HepG2 (cell line): Measurements from ENCODE around the gene C21orf58. TPM values are rescaled to one million over a fixed set of nuclear protein-coding genes. Genes with fewer than 3 reads are reported as not detected.

ENCODE experiments used
- ATAC-seq: fragments of 200-7000 bp; cut with Tn5 transposase; 3 replicates; pipeline ENCODE4 v1.9.1; 2020; ENCODE audit warnings: mild to moderate bottlenecking, moderate library complexity
- Bru-seq: library from RNA; stranded (reverse); fragments of 400-500 nt; gene quantifications from one replicate; lab custom pipeline; 2021; lab: Mats Ljungman, UMichigan
- BruChase-seq, 2 experiments: library from RNA; stranded (reverse); fragments of 400-500 nt; gene quantifications; one replicate each; lab custom pipeline; 2021; lab: Mats Ljungman, UMichigan
- BruUV-seq: library from RNA; stranded (reverse); fragments of 400-500 nt; replicated peaks from 2 replicates; lab custom pipeline; 2021; lab: Mats Ljungman, UMichigan
- CTCF ChIA-PET: fragments of 300-600 bp; formaldehyde crosslinking; extraction: SDS; loops from one replicate; lab custom pipeline; 2021; ENCODE audit warnings: low total read pairs, inconsistent platforms, low intra/inter-chr PET ratio; lab: Yijun Ruan, JAX
- POLR2A ChIA-PET: fragments of 350-600 bp; sonication (Branson Sonifier 250); formaldehyde crosslinking; loops from one replicate; lab custom pipeline; 2020; ENCODE audit warnings: antibody characterized with exemption, inconsistent platforms; lab: Yijun Ruan, JAX
- DNase-seq: peaks from one replicate; pipeline ENCODE4 v3.0.0-alpha.2; 2015; ENCODE audit warnings: low spot score
- FAIRE-seq: peaks from 3 replicates; lab custom pipeline; 2011; peaks lifted over from hg19 to GRCh38; lab: Jason Lieb, UNC
- H2AFZ ChIP-seq: one replicate; pipeline ENCODE4 v1.6.1; 2011; ENCODE audit warnings: low read length, inconsistent platforms
- H3K27ac ChIP-seq: fragments of 300-600 bp; 3 replicates; pipeline ENCODE4 v1.8.0; 2011; ENCODE audit warnings: mixed run types, mild to moderate bottlenecking, mixed read lengths, low read length, inconsistent platforms; ENCODE audit not compliant: insufficient read depth; ENCODE audit errors: extremely low read length
- H3K27me3 ChIP-seq, 2 experiments: fragments of 200-600 bp in 1 of 2; 2 replicates in 1 of 2; 3 replicates in 1 of 2; pipeline versions ENCODE4 v1.6.0 to v1.8.0; 2011; ENCODE audit warnings: low read length in 2 of 2, mild to moderate bottlenecking in 2 of 2, moderate library complexity in 2 of 2, inconsistent platforms in 1 of 2; ENCODE audit not compliant: insufficient read depth in 2 of 2, control insufficient read depth in 1 of 2
- H3K36me3 ChIP-seq, 2 experiments: fragments of 200-600 bp in 1 of 2; replicated peaks in 1 of 2; 2 replicates in 1 of 2; 3 replicates in 1 of 2; pipeline versions ENCODE4 v1.5.1 to v1.8.0; 2011; ENCODE audit warnings: low read length in 2 of 2, inconsistent platforms in 1 of 2; ENCODE audit not compliant: insufficient read depth in 2 of 2, control insufficient read depth in 1 of 2
- H3K4me1 ChIP-seq: 2 replicates; pipeline ENCODE4 v1.5.1; 2012; ENCODE audit warnings: low read length, inconsistent platforms; ENCODE audit not compliant: insufficient read depth
- H3K4me2 ChIP-seq: 2 replicates; pipeline ENCODE4 v1.6.0; 2011; ENCODE audit warnings: low read depth, low read length, inconsistent platforms
- H3K4me3 ChIP-seq, 3 experiments: fragments of 200-600 bp in 1 of 3; sonication (generic), shearing (Covaris generic) in 1 of 3; replicated peaks in 1 of 3; 2 replicates each; pipeline ENCODE4 v1.5.1; 2011 to 2016; ENCODE audit warnings: low read length in 3 of 3, inconsistent platforms in 2 of 3, low read depth in 2 of 3, mild to moderate bottlenecking in 2 of 3, control low read depth in 1 of 3, mixed read lengths in 1 of 3; ENCODE audit not compliant: insufficient read depth in 1 of 3
- H3K79me2 ChIP-seq: one replicate; pipeline ENCODE4 v1.6.1; 2011; ENCODE audit warnings: low read length, inconsistent platforms; ENCODE audit not compliant: insufficient read depth
- H3K9ac ChIP-seq: 2 replicates; pipeline ENCODE4 v1.6.0; 2011; ENCODE audit warnings: mild to moderate bottlenecking, low read depth, low read length, inconsistent platforms; ENCODE audit not compliant: insufficient read depth
- H3K9me3 ChIP-seq: 2 replicates; pipeline ENCODE4 v1.5.1; 2012; ENCODE audit warnings: mild to moderate bottlenecking, low read length
- H4K20me1 ChIP-seq: 2 replicates; pipeline ENCODE4 v1.6.0; 2011; ENCODE audit warnings: inconsistent platforms, mild to moderate bottlenecking, low read length, moderate library complexity; ENCODE audit not compliant: insufficient read depth
- CCDC6 ChIP-seq: sonication (generic); formaldehyde crosslinking; IDR thresholded peaks from 2 replicates; pipeline ENCODE4 v1.8.1; 2022; ENCODE audit warnings: mild to moderate bottlenecking, missing genetic modification reagents, moderate library complexity
- FOXM1 ChIP-seq: sonication (generic); formaldehyde crosslinking; IDR thresholded peaks from 2 replicates; pipeline ENCODE4 v1.5.0; 2020; ENCODE audit warnings: missing genetic modification reagents
- GATA4 ChIP-seq: sonication (generic); IDR thresholded peaks from 2 replicates; pipeline ENCODE4 v1.6.1; 2016; ENCODE audit warnings: antibody characterized with exemption, low read depth, borderline replicate concordance
- MAZ ChIP-seq, 2 experiments: sonication (generic) in 1 of 2; formaldehyde crosslinking in 1 of 2; IDR thresholded peaks; 2 replicates each; pipeline versions ENCODE4 v1.5.0 to v1.6.1; 2012 to 2020; ENCODE audit warnings: low read depth in 2 of 2, mild to moderate bottlenecking in 2 of 2, borderline replicate concordance in 1 of 2, improper control_type of control experiment in 1 of 2, low read length in 1 of 2, missing genetic modification reagents in 1 of 2, moderate library complexity in 1 of 2
- NCOR1 ChIP-seq: fragments of 200-600 bp; sonication (generic); IDR thresholded peaks from 2 replicates; pipeline ENCODE4 v1.7.0; 2017; ENCODE audit warnings: antibody characterized with exemption, low read length, borderline replicate concordance
- NRL ChIP-seq: sonication (generic); formaldehyde crosslinking; IDR thresholded peaks from 2 replicates; pipeline ENCODE4 v1.5.0; 2020; ENCODE audit warnings: missing genetic modification reagents, mild to moderate bottlenecking, moderate library complexity, borderline replicate concordance
- RAD21 ChIP-seq: fragments of 450-650 bp; formaldehyde crosslinking; IDR thresholded peaks from 2 replicates; pipeline ENCODE4 v1.5.0; 2020; ENCODE audit warnings: mild to moderate bottlenecking
- RARA ChIP-seq: IDR thresholded peaks from 2 replicates; pipeline ENCODE4 v1.6.1; 2016; ENCODE audit warnings: missing genetic modification reagents, missing compliant biosample characterization
- RFXAP ChIP-seq: sonication (generic); formaldehyde crosslinking; IDR thresholded peaks from 2 replicates; pipeline ENCODE4 v1.4.0; 2020; ENCODE audit warnings: missing genetic modification reagents, borderline replicate concordance
- ZNF567 ChIP-seq: sonication (generic); formaldehyde crosslinking; IDR thresholded peaks from 2 replicates; pipeline ENCODE4 v1.8.1; 2023; ENCODE audit warnings: mild to moderate bottlenecking, missing genetic modification reagents, borderline replicate concordance
- ZNF619 ChIP-seq: sonication (generic); formaldehyde crosslinking; IDR thresholded peaks from 2 replicates; pipeline ENCODE4 v1.4.0; 2020; ENCODE audit warnings: mild to moderate bottlenecking, missing genetic modification reagents
- WGBS: methylation state at CpG from one replicate; pipeline ENCODE4 v1.1.6; 2017; ENCODE audit warnings: low lambda C conversion rate; 5-methylcytosine and 5-hydroxymethylcytosine counted together
- in situ Hi-C: cut with HindIII; loops from 2 replicates; pipeline ENCODE4 v1.10.0; 2017; ENCODE audit warnings: low pct_unique_long_range_greater_than_20kb; ENCODE audit not compliant: extremely low pct_ligation_motif_present
- intact Hi-C: fragments of 100-400 bp; cut with micrococcal nuclease; formaldehyde crosslinking; loops from one replicate; pipeline ENCODE4 v1.10.0; 2022; ENCODE audit not compliant: unreplicated experiment
- long read RNA-seq, 2 experiments: library from RNA in 1 of 2; library from polyadenylated mRNA in 1 of 2; stranded (forward) in 1 of 2; unstranded in 1 of 2; transcript quantifications; one replicate each; pipeline ENCODE4 v2.0.0, GENCODE V29; 2019 to 2022
- polyA minus RNA-seq, 3 experiments: library from RNA; depleted of rRNA, polyadenylated mRNA; stranded (reverse); fragments of >200 nt; gene quantifications; 2 replicates each; pipeline ENCODE4 v1.2.3, GENCODE V29; 2011; ENCODE audit warnings: low replicate concordance in 1 of 3
- polyA plus RNA-seq, 8 experiments: library from polyadenylated mRNA; depleted of rRNA in 3 of 8; stranded (reverse) in 7 of 8; unstranded in 1 of 8; fragments of >200 nt; fragmentation: Illumina TruSeq in 4 of 8; extraction: Trizol in 4 of 8; gene quantifications; 2 replicates each; pipeline versions ENCODE4 v1.2.1 to v1.2.3, GENCODE V29; 2011 to 2016; ENCODE audit warnings: low read depth in 4 of 8, missing spikeins in 1 of 8, mixed read lengths in 1 of 8; ENCODE audit not compliant: insufficient read depth in 1 of 8
- total RNA-seq, 5 experiments: library from RNA; depleted of rRNA; stranded (reverse); fragments of >200 nt; fragmentation: Illumina TruSeq; extraction: Trizol; gene quantifications; 2 replicates each; pipeline ENCODE4 v1.2.3, GENCODE V29; 2016; ENCODE audit warnings: low read depth in 1 of 5
- TF ChIP-seq, protein P1 (sequence below): sonication (generic); formaldehyde crosslinking; IDR thresholded peaks from 2 replicates; pipeline ENCODE4 v1.5.0; 2020; ENCODE audit warnings: missing genetic modification reagents, mild to moderate bottlenecking, borderline replicate concordance

C21orf58 gene
- total RNA-seq (2016; rRNA removed; fragmentation: Illumina TruSeq; extraction: Trizol) (3.3 and 6.8 TPM in 2 replicates), polyA plus RNA-seq (2011; rRNA removed) (3.2 and 3.5 TPM in 2 replicates), polyA minus RNA-seq (2011; rRNA and poly(A)+ RNA removed; ENCODE audit: low replicate concordance) (12.3 and 40.6 TPM in 2 replicates), Bru-seq, nascent RNA (percentile 49 among the genes with signal in this experiment), BruChase-seq, experiment 1, labeled RNA remaining after a 6-hour chase (percentile 37 among the genes with signal in this experiment), BruChase-seq, experiment 2, labeled RNA remaining after a 2-hour chase (percentile 45 among the genes with signal in this experiment)
- 5.2 and 5.5 TPM in 2 replicates for total RNA-seq (2016; cell fraction: cytosol; rRNA removed; fragmentation: Illumina TruSeq; extraction: Trizol; ENCODE audit: low read depth)
- 2.2 and 7.3 TPM in 2 replicates for total RNA-seq (2016; cell fraction: insoluble cytoplasmic fraction; rRNA removed; fragmentation: Illumina TruSeq; extraction: Trizol)
- 4.4 and 5.0 TPM in 2 replicates for total RNA-seq (2016; cell fraction: membrane; rRNA removed; fragmentation: Illumina TruSeq; extraction: Trizol)
- total RNA-seq (2016; cell fraction: nucleus; rRNA removed; fragmentation: Illumina TruSeq; extraction: Trizol) = 7.9 and 14.5 TPM in 2 replicates
- polyA plus RNA-seq (2011; cell fraction: cytosol; rRNA removed) = 0.99 and 1.6 TPM in 2 replicates
- polyA plus RNA-seq (2011; cell fraction: nucleus; rRNA removed) = 17.6 and 27.7 TPM in 2 replicates
- polyA plus RNA-seq (2012) = 1.3 and 2.8 TPM in 2 replicates
- polyA plus RNA-seq (2016; cell fraction: cytosol; fragmentation: Illumina TruSeq; extraction: Trizol; ENCODE audit: low read depth) = 0.69 and 0.97 TPM in 2 replicates
- polyA plus RNA-seq (2016; cell fraction: insoluble cytoplasmic fraction; fragmentation: Illumina TruSeq; extraction: Trizol; ENCODE audit: low read depth) = 1.4 and 2.3 TPM in 2 replicates
- polyA plus RNA-seq (2016; cell fraction: membrane; fragmentation: Illumina TruSeq; extraction: Trizol; ENCODE audit: low read depth) = 1.4 and 1.5 TPM in 2 replicates
- polyA plus RNA-seq (2016; cell fraction: nucleus; fragmentation: Illumina TruSeq; extraction: Trizol; ENCODE audit: insufficient read depth, low read depth) = 19.1 and 20.8 TPM in 2 replicates
- polyA minus RNA-seq (2011; cell fraction: cytosol; rRNA and poly(A)+ RNA removed) = 2.3 and 2.5 TPM in 2 replicates
- 11.2 and 15.3 TPM in 2 replicates for polyA minus RNA-seq (2011; cell fraction: nucleus; rRNA and poly(A)+ RNA removed)
- long read RNA-seq, experiment 1, partial matches to known transcripts = 1 of 10 reads
- long read RNA-seq, experiment 1, other reads (novel, unspliced or antisense) = 9 of 10 reads
- long read RNA-seq, experiment 2, partial matches to known transcripts = 0 of 5 reads
- long read RNA-seq, experiment 2, other reads (novel, unspliced or antisense) = 5 of 5 reads

DNA sequence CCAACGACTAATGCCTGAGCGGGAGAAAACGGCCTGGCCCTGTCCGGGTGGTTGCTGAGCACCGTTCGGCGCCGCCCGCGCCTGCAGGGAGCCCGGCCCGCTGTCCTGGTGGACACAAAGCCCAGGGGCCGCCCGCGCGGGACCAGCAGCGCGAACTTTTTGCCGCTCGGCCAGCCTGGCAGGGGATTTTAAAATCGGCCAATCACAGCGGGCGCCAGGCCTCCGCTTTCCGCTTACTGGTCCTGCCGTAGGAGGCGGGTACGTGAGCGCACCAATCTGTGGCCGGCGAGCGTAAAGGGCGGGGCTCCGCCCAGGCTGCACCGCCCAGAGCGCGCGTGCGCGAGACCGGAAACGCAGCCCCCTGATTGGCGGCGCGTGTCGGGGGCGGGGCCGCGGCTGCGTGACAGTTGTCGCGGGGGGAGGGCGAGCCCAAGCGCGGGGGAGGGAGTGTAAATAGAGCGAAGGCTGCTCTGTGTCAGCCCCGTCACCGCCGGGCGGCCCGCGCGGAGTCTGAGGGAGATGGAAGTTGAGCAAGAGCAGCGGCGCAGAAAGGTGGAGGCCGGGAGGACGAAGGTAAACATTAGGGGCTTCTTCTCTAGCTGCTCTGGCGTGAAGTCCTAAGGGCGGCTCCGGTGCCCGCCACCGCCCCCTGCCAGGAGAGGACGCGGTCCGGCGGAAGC lies at the start of gene C21orf58, which contains the start of gene PCNT:
Gene C21orf58, minus strand, starts transcription at position 161 of the 680 bp plus-strand sequence. CDS start 1,132 bp downstream, outside the sequence.
Gene PCNT, plus strand, starts transcription at position 447 of the 680 bp plus-strand sequence. Its CDS starts 73 bp downstream, at position 520.
- ChIA-PET CTCF (no interaction called here), POLR2A (interaction anchor here (0.8 to 1.6 kb wide), 2 partner anchors 27 to 312 kb away, joined by 3 to 5 read pairs; partner anchors contain the start of gene PRMT2)
- WGBS = 20% methylated on average over 1 of the region's 76 CpGs
- peak; percentile 79 for FAIRE-seq
- Histone ChIP-seq H3K4me1 (peaks cover 43% of the 10 kb centered on the region), H3K79me2 (peaks cover 43% of the 10 kb centered on the region), H2AFZ (no peak within 1 kb of the TSS), H3K4me3 (peak within 1 kb of the TSS; percentile 95 to 98 (median 97)), H3K36me3 (peaks cover 1 to 11% of the 10 kb centered on the region in 2 experiments; a peak in 2 of 5 replicates), H3K9me3 (no peaks in the 10 kb centered on the region), H4K20me1 (no peaks in the 10 kb centered on the region), H3K27me3 (no peaks in the 10 kb centered on the region; a peak in 1 of 5 replicates), H3K4me2 (peak within 1 kb of the TSS; percentile 100), H3K9ac (peak within 1 kb of the TSS; percentile 94), H3K27ac (peak within 1 kb of the TSS; percentile 99)
- in situ Hi-C loops = loop anchor here (5.0 kb wide), 1 partner anchor 37 kb away; the partner anchor contains the start of genes MCM3AP and YBEY
- intact Hi-C loops = loop anchor here (2.0 to 5.0 kb wide), 2 partner anchors 93 to 177 kb away; no protein-coding TSS in a partner anchor
- peak; percentile 92 for DNase-seq
- peak; percentile 84 for ATAC-seq
- no TSS peak for BruUV-seq
- TF ChIP-seq ZNF619 (CRISPR knock-in tag) = no peak; the same call in 1 of the 2 replicates
- no peak for TF ChIP-seq RARA
- no peak for TF ChIP-seq RFXAP (CRISPR knock-in tag)
- TF ChIP-seq, protein P1, sequence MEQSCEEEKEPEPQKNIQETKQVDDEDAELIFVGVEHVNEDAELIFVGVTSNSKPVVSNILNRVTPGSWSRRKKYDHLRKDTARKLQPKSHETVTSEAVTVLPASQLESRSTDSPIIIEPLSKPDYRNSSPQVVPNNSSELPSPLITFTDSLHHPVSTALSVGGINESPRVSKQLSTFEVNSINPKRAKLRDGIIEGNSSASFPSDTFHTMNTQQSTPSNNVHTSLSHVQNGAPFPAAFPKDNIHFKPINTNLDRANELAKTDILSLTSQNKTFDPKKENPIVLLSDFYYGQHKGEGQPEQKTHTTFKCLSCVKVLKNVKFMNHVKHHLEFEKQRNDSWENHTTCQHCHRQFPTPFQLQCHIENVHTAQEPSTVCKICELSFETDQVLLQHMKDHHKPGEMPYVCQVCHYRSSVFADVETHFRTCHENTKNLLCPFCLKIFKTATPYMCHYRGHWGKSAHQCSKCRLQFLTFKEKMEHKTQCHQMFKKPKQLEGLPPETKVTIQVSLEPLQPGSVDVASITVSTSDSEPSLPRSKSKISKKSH = 0 out of 2 replicates have a peak, but pooled peaks have one; percentile 77
- no peak for TF ChIP-seq NCOR1
- TF ChIP-seq FOXM1 = no peak
- TF ChIP-seq ZNF567 (CRISPR knock-in tag) = 0 out of 2 replicates have a peak, but pooled peaks have one; percentile 34
- 0 out of 2 replicates have a peak, but pooled peaks have one; percentile 52 for TF ChIP-seq GATA4
- TF ChIP-seq MAZ (IDR thresholded peaks at IDR 0.05; ENCODE audit: borderline replicate concordance, low read depth, low read length) = peak; percentile 61; the same call in 1 of the 2 replicates
- 0 out of 2 replicates have a peak, but pooled peaks have one; percentile 32 for TF ChIP-seq MAZ (CRISPR knock-in tag; IDR thresholded peaks at IDR 0.05; ENCODE audit: low read depth)
- peak; percentile 98 for TF ChIP-seq CCDC6
- TF ChIP-seq NRL (CRISPR knock-in tag) = peak; percentile 64
- TF ChIP-seq RAD21 (CRISPR knock-in tag) = peak; percentile 47
